SJSA1 (cell line): Measurements from ENCODE around the gene NUMBL. TPM values are rescaled to one million over a fixed set of nuclear protein-coding genes. Genes with fewer than 3 reads are reported as not detected.

Source experiments
- DNase-seq, 2 experiments: peaks; one replicate each; pipeline ENCODE4 v3.0.0-alpha.2; 2015 to 2020; ENCODE audit warnings: low spot score in 2 of 2, low read depth in 1 of 2
- H3K27ac ChIP-seq: fragments of 250-450 bp; sonication (Bioruptor Pico); 2 replicates; pipeline ENCODE4 v1.5.1; 2020; ENCODE audit warnings: mild to moderate bottlenecking, moderate library complexity
- H3K27me3 ChIP-seq: fragments of 250-450 bp; sonication (Bioruptor Pico); replicated peaks from 2 replicates; pipeline ENCODE4 v1.5.1; 2020; ENCODE audit warnings: mild to moderate bottlenecking, moderate library complexity
- H3K36me3 ChIP-seq: fragments of 250-450 bp; sonication (Bioruptor Pico); 2 replicates; pipeline ENCODE4 v1.5.1; 2020; ENCODE audit warnings: mild to moderate bottlenecking
- H3K4me1 ChIP-seq: fragments of 250-450 bp; sonication (Bioruptor Pico); replicated peaks from 2 replicates; pipeline ENCODE4 v1.6.1; 2021; ENCODE audit warnings: mild to moderate bottlenecking
- H3K4me3 ChIP-seq: fragments of 250-450 bp; sonication (Bioruptor Pico); 2 replicates; pipeline ENCODE4 v1.5.1; 2020; ENCODE audit warnings: mild to moderate bottlenecking
- H3K9me3 ChIP-seq: fragments of 250-450 bp; sonication (Bioruptor Pico); replicated peaks from 2 replicates; pipeline ENCODE4 v1.5.1; 2020; ENCODE audit warnings: mild to moderate bottlenecking
- total RNA-seq: library from RNA; depleted of rRNA; stranded (reverse); fragments of >200 nt; shearing (Covaris generic); gene quantifications from 2 replicates; pipeline ENCODE4 v1.2.3, GENCODE V29; 2014

Gene NUMBL
- total RNA-seq, 1 experiment from 2014 or later: 14.7 TPM

- Histone ChIP-seq H3K27ac (no peak overlapping the region), H3K9me3 (no peaks in the 10 kb centered on the region), H3K4me3 (no peak overlapping the region), H3K4me1 (no peaks in the 10 kb centered on the region), H3K27me3 (no peaks in the 10 kb centered on the region), H3K36me3 (peaks cover 41% of the 10 kb centered on the region)
- DNase-seq: no peak
Observed at GRCh38 chr19:40705362-40705651, 14.9 kb upstream of the NUMBL start.

GRCh38 chr19:40704491-40705361, 14.3 kb upstream of the NUMBL start:
- no peak overlapping the region for H3K27ac ChIP-seq
- no peaks in the 10 kb centered on the region for H3K4me1 ChIP-seq
- no peak for DNase-seq
- no peaks in the 10 kb centered on the region for H3K9me3 ChIP-seq
- H3K27me3 ChIP-seq: no peaks in the 10 kb centered on the region
- H3K36me3 ChIP-seq: peaks cover 41% of the 10 kb centered on the region
- H3K4me3 ChIP-seq: no peak overlapping the region

GRCh38 chr19:40703029-40703755, 12.7 kb upstream of the NUMBL start:
- H3K36me3 ChIP-seq: peaks cover 30% of the 10 kb centered on the region

DNA sequence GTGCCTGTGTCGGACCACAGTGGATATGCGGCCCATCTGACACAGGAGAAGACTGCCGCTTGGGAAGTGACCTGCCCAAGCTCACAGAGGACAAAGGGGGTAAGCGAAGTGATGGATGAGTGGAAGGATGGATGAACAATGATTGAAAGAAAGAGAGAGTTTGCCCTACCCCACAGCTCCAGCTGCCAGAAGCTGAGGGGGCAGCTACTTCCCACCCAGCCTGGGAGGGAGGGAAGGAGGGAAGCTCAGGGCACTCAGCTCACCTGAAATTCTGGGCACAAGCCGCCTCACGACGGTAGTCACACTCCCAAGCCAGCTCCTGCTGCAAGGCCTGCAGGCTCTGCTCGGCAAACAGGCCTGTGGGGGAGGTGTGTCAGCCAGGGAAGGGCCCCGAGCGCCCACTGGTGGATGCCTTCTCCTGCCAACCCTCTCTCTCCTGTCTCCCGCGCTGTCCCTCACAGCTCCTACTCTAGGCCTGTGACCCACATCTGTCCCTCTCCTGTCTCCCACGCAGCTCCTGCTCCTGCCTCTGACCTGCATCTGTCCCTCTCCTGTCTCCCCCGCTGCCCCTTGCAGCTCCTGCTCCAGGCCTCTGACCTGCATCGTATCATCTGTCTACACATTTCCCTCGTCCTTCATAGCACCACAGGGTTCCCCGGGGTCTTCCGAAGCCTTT, 12.0 kb upstream of the NUMBL start:
- no peak for DNase-seq
- Histone ChIP-seq H3K4me1 (no peaks in the 10 kb centered on the region), H3K9me3 (no peaks in the 10 kb centered on the region), H3K4me3 (no peak overlapping the region), H3K36me3 (peaks cover 26% of the 10 kb centered on the region), H3K27ac (no peak overlapping the region), H3K27me3 (no peaks in the 10 kb centered on the region)

More at GRCh38 chr19:40703029-40703755, 12.7 kb upstream of the NUMBL start:
- H3K27me3 ChIP-seq: no peaks in the 10 kb centered on the region
- no peak overlapping the region for H3K4me3 ChIP-seq
- no peak for DNase-seq
- no peaks in the 10 kb centered on the region for H3K9me3 ChIP-seq
- no peak overlapping the region for H3K27ac ChIP-seq
- H3K4me1 ChIP-seq: no peaks in the 10 kb centered on the region

DNA sequence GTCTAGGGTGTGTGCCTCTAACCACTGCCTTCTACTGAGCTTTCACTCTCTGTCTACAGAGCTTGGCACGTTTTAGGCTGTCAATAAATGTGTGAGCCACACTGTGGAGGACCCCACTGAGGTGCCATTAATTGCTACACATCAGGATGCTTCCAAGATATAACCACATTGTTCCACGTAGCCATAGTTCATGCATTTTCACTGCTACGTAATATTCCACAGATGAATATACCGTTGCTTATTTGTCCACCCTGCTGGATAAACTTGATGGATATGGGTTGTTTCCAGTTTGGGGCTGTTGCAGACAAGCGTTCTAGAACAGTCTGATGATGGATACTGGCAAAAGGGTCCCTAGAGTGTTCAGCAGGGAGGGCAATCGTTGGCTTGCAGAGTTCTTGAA, 11.3 kb upstream of the NUMBL start:
- Histone ChIP-seq H3K27me3 (no peaks in the 10 kb centered on the region), H3K36me3 (peaks cover 25% of the 10 kb centered on the region)

GRCh38 chr19:40700083-40700482, 9.6 kb upstream of the NUMBL start:
- Histone ChIP-seq H3K36me3 (peaks cover 19% of the 10 kb centered on the region), H3K4me1 (no peaks in the 10 kb centered on the region)

More for the DNA sequence above, 11.3 kb upstream of the NUMBL start:
- H3K9me3 ChIP-seq: no peaks in the 10 kb centered on the region
- H3K4me1 ChIP-seq: no peaks in the 10 kb centered on the region
- H3K27ac ChIP-seq: no peak overlapping the region
- no peak for DNase-seq
- H3K4me3 ChIP-seq: no peak overlapping the region

GRCh38 chr19:40697007-40697406, 6.6 kb upstream of the NUMBL start:
- Histone ChIP-seq H3K27me3 (no peaks in the 10 kb centered on the region), H3K36me3 (peaks cover 9% of the 10 kb centered on the region), H3K27ac (no peak overlapping the region), H3K4me3 (no peak overlapping the region), H3K9me3 (no peaks in the 10 kb centered on the region), H3K4me1 (no peaks in the 10 kb centered on the region)
- no peak for DNase-seq

More at GRCh38 chr19:40700083-40700482, 9.6 kb upstream of the NUMBL start:
- no peak for DNase-seq
- no peaks in the 10 kb centered on the region for H3K9me3 ChIP-seq
- no peak overlapping the region for H3K27ac ChIP-seq
- H3K27me3 ChIP-seq: no peaks in the 10 kb centered on the region
- H3K4me3 ChIP-seq: no peak overlapping the region

- H3K27me3 ChIP-seq: no peaks in the 10 kb centered on the region
- H3K27ac ChIP-seq: no peak overlapping the region
- H3K36me3 ChIP-seq: peaks cover 6% of the 10 kb centered on the region; the same call in 1 of the 2 replicates
- no peaks in the 10 kb centered on the region for H3K9me3 ChIP-seq
- H3K4me1 ChIP-seq: peaks cover 6% of the 10 kb centered on the region
- no peak for DNase-seq
- H3K4me3 ChIP-seq: no peak overlapping the region
Observed at GRCh38 chr19:40695881-40696280, 5.4 kb upstream of the NUMBL start.

- Histone ChIP-seq H3K9me3 (no peaks in the 10 kb centered on the region), H3K4me1 (peaks cover 23% of the 10 kb centered on the region), H3K36me3 (peaks cover 8% of the 10 kb centered on the region; the same call in 1 of the 2 replicates), H3K27me3 (no peaks in the 10 kb centered on the region), H3K4me3 (no peak overlapping the region), H3K27ac (no peak overlapping the region)
- DNase-seq: no peak
Observed at GRCh38 chr19:40693896-40694295, 3.4 kb upstream of the NUMBL start.

GRCh38 chr19:40693150-40693788, 2.8 kb upstream of the NUMBL start:
- Histone ChIP-seq H3K9me3 (no peaks in the 10 kb centered on the region), H3K27ac (no peak overlapping the region), H3K4me3 (no peak overlapping the region), H3K36me3 (peaks cover 13% of the 10 kb centered on the region; the same call in 1 of the 2 replicates), H3K27me3 (no peaks in the 10 kb centered on the region), H3K4me1 (peaks cover 29% of the 10 kb centered on the region)
- DNase-seq: no peak

- Histone ChIP-seq H3K36me3 (peaks cover 14% of the 10 kb centered on the region), H3K4me1 (peaks cover 40% of the 10 kb centered on the region), H3K4me3 (no peak overlapping the region), H3K9me3 (no peaks in the 10 kb centered on the region), H3K27me3 (no peaks in the 10 kb centered on the region), H3K27ac (no peak overlapping the region)
- no peak for DNase-seq
Observed at GRCh38 chr19:40692212-40692551, 1.7 kb upstream of the NUMBL start.

DNA sequence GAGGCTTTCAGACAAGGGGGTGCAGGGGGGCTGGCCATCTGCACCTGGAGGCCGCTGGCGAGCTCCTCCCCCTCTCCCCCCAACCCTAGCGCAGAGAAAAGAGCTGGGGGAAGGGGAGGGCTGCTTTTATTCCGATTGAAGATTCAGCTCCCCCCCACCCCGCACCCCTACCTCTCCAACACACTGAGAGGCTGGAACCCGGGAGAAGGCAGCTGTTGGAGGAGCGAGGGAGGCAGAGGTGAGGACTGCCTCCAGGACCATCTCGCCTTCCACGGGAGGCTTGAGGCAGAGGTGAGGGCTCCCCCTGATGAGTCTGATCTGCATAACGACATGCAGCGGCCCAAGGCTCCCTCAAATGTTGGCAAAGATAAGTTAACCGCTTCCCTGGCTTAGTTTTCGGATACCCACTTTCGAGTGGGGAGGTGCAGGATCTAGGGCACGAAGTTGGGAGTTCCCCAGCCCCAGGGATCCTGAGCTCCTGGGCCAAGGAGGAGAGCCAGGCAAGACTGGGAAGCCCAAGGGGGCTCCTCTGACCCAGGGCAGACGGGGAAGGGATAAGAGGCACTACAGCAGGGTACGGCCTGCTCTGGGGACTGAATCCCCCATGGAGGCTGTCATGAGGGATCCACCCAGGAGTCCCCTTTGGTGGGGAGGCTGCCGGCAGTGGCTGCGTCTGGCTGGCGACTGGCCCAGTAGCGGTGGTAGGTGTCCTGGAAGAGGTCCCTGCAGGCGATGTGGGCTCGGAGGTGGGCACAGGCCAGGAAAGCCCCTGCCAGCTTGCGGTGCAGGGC, 1.2 kb upstream of the NUMBL start:
- Histone ChIP-seq H3K27ac (peak overlapping the region; percentile 94), H3K4me3 (no peak overlapping the region), H3K4me1 (peaks cover 43% of the 10 kb centered on the region), H3K27me3 (no peaks in the 10 kb centered on the region), H3K9me3 (no peaks in the 10 kb centered on the region), H3K36me3 (peaks cover 19% of the 10 kb centered on the region)
- DNase-seq: peak in 1 of 2 experiments; percentile 6
